ENCODE results near the gene RAD54L2. TPM values are rescaled to one million over a fixed set of nuclear protein-coding genes. Genes with fewer than 3 reads are reported as not detected.

The RAD54L2 gene
- total and polyA plus RNA-seq, 9 of the 15 experiments (the other 6 are each of a cell fraction or from before 2014, with no cell fraction given), result 1.3 to 12.2 (median 5.4) TPM

DNA sequence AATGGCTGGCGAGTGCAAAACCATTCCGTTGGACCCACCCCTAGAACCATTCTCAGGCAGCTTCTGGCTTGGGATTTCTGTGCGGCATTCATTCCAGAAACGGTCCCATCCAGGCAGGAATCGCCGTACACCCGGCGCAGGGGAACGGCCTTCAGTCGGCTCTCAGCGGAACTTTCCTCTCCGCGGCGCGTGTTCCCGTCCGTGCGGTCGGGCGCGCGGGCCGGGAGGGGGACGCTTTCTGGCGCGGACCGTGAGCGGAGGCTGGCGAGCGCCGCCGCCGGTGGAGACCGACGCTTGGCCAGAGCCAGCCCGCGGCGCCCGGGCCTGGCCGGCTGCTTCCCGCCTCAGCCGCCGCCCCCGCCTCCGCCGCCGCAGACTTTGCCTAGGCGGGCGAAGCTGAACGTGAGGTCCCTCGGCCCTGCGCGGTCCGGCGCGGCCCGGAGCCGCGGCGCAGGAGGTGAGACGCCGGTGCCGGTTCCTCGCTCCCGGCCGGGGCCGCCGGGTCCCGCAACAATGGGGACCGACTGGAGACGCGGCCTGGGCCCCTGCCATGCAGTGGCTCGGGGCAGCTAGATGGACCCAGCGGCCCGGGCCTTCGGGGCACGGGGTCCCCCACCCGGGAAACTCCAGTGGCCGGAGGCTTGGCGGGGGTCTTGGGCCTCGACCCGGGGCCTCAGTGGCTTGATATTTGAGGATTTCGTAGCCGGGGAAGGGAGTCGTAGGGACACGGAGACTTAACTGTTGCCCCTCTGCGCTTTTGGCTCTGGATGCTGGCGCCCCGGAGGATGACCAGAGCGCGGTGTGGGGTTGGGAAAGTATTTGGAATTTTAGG lies at the start of gene RAD54L2 (continued):
- TF ChIP-seq, protein P1, sequence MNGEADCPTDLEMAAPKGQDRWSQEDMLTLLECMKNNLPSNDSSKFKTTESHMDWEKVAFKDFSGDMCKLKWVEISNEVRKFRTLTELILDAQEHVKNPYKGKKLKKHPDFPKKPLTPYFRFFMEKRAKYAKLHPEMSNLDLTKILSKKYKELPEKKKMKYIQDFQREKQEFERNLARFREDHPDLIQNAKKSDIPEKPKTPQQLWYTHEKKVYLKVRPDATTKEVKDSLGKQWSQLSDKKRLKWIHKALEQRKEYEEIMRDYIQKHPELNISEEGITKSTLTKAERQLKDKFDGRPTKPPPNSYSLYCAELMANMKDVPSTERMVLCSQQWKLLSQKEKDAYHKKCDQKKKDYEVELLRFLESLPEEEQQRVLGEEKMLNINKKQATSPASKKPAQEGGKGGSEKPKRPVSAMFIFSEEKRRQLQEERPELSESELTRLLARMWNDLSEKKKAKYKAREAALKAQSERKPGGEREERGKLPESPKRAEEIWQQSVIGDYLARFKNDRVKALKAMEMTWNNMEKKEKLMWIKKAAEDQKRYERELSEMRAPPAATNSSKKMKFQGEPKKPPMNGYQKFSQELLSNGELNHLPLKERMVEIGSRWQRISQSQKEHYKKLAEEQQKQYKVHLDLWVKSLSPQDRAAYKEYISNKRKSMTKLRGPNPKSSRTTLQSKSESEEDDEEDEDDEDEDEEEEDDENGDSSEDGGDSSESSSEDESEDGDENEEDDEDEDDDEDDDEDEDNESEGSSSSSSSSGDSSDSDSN (IDR thresholded peaks at IDR 0.05; ENCODE audit: borderline replicate concordance in 1 of 2, low read depth in 2 of 2, low read length in 2 of 2), result peak; percentile 85 to 93; a peak in 3 of 4 replicates
- no peak for TF ChIP-seq ZNF134 (CRISPR knock-in tag; conservative IDR thresholded peaks at IDR 0.05)
- TF ChIP-seq CXXC5 (CRISPR knock-in tag; IDR thresholded peaks at IDR 0.05), result peak; percentile 83
- TF ChIP-seq, protein P2, sequence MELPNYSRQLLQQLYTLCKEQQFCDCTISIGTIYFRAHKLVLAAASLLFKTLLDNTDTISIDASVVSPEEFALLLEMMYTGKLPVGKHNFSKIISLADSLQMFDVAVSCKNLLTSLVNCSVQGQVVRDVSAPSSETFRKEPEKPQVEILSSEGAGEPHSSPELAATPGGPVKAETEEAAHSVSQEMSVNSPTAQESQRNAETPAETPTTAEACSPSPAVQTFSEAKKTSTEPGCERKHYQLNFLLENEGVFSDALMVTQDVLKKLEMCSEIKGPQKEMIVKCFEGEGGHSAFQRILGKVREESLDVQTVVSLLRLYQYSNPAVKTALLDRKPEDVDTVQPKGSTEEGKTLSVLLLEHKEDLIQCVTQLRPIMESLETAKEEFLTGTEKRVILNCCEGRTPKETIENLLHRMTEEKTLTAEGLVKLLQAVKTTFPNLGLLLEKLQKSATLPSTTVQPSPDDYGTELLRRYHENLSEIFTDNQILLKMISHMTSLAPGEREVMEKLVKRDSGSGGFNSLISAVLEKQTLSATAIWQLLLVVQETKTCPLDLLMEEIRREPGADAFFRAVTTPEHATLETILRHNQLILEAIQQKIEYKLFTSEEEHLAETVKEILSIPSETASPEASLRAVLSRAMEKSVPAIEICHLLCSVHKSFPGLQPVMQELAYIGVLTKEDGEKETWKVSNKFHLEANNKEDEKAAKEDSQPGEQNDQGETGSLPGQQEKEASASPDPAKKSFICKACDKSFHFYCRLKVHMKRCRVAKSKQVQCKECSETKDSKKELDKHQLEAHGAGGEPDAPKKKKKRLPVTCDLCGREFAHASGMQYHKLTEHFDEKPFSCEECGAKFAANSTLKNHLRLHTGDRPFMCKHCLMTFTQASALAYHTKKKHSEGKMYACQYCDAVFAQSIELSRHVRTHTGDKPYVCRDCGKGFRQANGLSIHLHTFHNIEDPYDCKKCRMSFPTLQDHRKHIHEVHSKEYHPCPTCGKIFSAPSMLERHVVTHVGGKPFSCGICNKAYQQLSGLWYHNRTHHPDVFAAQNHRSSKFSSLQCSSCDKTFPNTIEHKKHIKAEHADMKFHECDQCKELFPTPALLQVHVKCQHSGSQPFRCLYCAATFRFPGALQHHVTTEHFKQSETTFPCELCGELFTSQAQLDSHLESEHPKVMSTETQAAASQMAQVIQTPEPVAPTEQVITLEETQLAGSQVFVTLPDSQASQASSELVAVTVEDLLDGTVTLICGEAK (IDR thresholded peaks at IDR 0.05), result peak; percentile 94
- TF ChIP-seq, protein P2 (CRISPR knock-in tag; IDR thresholded peaks at IDR 0.05), result no peak
- no peak for TF ChIP-seq ZNF696 (CRISPR knock-in tag; conservative IDR thresholded peaks at IDR 0.05)
- TF ChIP-seq KLF6 (CRISPR knock-in tag; IDR thresholded peaks at IDR 0.05; ENCODE audit: borderline replicate concordance), result no peak
- TF ChIP-seq MEF2D (tag; conservative IDR thresholded peaks at IDR 0.05; ENCODE audit: low read depth), result no peak
- no peak for TF ChIP-seq ARID1B (IDR thresholded peaks at IDR 0.05)
- TF ChIP-seq ZBTB1 (CRISPR knock-in tag; IDR thresholded peaks at IDR 0.05; ENCODE audit: borderline replicate concordance, low read depth), result peak; percentile 34; the same call in 1 of the 2 replicates
- no peak for TF ChIP-seq TFAM (CRISPR knock-in tag; conservative IDR thresholded peaks at IDR 0.05)
- no peak for TF ChIP-seq LEF1 (IDR thresholded peaks at IDR 0.05)
- TF ChIP-seq, protein P3, sequence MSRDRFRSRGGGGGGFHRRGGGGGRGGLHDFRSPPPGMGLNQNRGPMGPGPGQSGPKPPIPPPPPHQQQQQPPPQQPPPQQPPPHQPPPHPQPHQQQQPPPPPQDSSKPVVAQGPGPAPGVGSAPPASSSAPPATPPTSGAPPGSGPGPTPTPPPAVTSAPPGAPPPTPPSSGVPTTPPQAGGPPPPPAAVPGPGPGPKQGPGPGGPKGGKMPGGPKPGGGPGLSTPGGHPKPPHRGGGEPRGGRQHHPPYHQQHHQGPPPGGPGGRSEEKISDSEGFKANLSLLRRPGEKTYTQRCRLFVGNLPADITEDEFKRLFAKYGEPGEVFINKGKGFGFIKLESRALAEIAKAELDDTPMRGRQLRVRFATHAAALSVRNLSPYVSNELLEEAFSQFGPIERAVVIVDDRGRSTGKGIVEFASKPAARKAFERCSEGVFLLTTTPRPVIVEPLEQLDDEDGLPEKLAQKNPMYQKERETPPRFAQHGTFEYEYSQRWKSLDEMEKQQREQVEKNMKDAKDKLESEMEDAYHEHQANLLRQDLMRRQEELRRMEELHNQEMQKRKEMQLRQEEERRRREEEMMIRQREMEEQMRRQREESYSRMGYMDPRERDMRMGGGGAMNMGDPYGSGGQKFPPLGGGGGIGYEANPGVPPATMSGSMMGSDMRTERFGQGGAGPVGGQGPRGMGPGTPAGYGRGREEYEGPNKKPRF (IDR thresholded peaks at IDR 0.05; ENCODE audit: low read depth, low read length), result no peak

Measured in K562 (cell line).